B cell (primary cell): ENCODE measurements around the gene HAS3. TPM values are rescaled to one million over a fixed set of nuclear protein-coding genes. Genes with fewer than 3 reads are reported as not detected.
"Not testable (repeated sequence)": the region's sequence is repeated elsewhere in the genome, so short reads cannot be mapped to it uniquely, and the experiment has no call there.

ENCODE experiments used
- ATAC-seq: fragments of 200-7000 bp; cut with Tn5 transposase; one replicate; pipeline ENCODE4 v1.10.0; 2021; ENCODE audit warnings: low read depth, mild to moderate bottlenecking, moderate number of reproducible peaks, moderate library complexity
- CTCF ChIA-PET: fragments of 350-600 bp; sonication (Branson Sonifier 250); formaldehyde crosslinking; loops from one replicate; lab custom pipeline; 2021; ENCODE audit warnings: antibody characterized with exemption, inconsistent platforms; lab: Charles Lee
- POLR2A ChIA-PET: fragments of 350-600 bp; sonication (Branson Sonifier 250); formaldehyde crosslinking; loops from one replicate; lab custom pipeline; 2021; ENCODE audit warnings: antibody characterized with exemption; lab: Charles Lee
- DNase-seq: peaks from one replicate; pipeline ENCODE4 v3.0.0; 2013
- H2AFZ ChIP-seq: 2 replicates; pipeline ENCODE4 v1.6.1; 2012; ENCODE audit warnings: mild to moderate bottlenecking, low read depth, low read length; ENCODE audit not compliant: insufficient read depth, poor library complexity, severe bottlenecking
- H3K27ac ChIP-seq, 2 donors: 1 replicate in 1 of 2; 2 replicates in 1 of 2; pipeline ENCODE4 v1.5.1; 2012 to 2013; ENCODE audit warnings: low read length in 2 of 2, mild to moderate bottlenecking in 2 of 2, moderate library complexity in 1 of 2
- H3K27me3 ChIP-seq, 4 experiments: fragments of 200-600 bp in 1 of 4; sonication (generic) in 1 of 4; replicated peaks in 1 of 4; 1 replicate in 2 of 4; 2 replicates in 2 of 4; pipeline versions ENCODE4 v1.6.1 to v1.7.0; 2013 to 2016; ENCODE audit warnings: low read length in 3 of 4, mild to moderate bottlenecking in 2 of 4, mixed read lengths in 1 of 4, moderate library complexity in 1 of 4; ENCODE audit not compliant: insufficient read depth in 4 of 4, control insufficient read depth in 3 of 4; ENCODE audit errors: control extremely low read depth in 1 of 4
- H3K36me3 ChIP-seq, 2 experiments: replicated peaks in 1 of 2; 1 replicate in 1 of 2; 2 replicates in 1 of 2; pipeline versions ENCODE4 v1.6.1 to v1.7.1; 2013; ENCODE audit warnings: low read length in 1 of 2; ENCODE audit not compliant: insufficient read depth in 2 of 2, control insufficient read depth in 1 of 2; ENCODE audit errors: control extremely low read depth in 1 of 2, extremely low read depth in 1 of 2
- H3K4me1 ChIP-seq, 2 donors: fragments of 200-600 bp in 1 of 2; sonication (generic) in 1 of 2; 1 replicate in 1 of 2; 2 replicates in 1 of 2; pipeline versions ENCODE4 v1.5.1 to v1.6.1; 2013 to 2017; ENCODE audit warnings: low read length in 2 of 2; ENCODE audit not compliant: control insufficient read depth in 2 of 2, insufficient read depth in 2 of 2
- H3K4me2 ChIP-seq: replicated peaks from 2 replicates; pipeline ENCODE3; 2012; ENCODE audit warnings: mild to moderate bottlenecking, low read depth, low read length; ENCODE audit not compliant: poor library complexity, severe bottlenecking
- H3K4me3 ChIP-seq, 5 experiments: fragments of 200-600 bp in 1 of 5; sonication (generic) in 1 of 5; 1 replicate in 3 of 5; 2 replicates in 2 of 5; pipeline versions ENCODE4 v1.5.1 to v1.7.0; 2011 to 2016; ENCODE audit warnings: low read length in 4 of 5, mild to moderate bottlenecking in 4 of 5, low read depth in 2 of 5, control low read depth in 1 of 5, moderate library complexity in 1 of 5; ENCODE audit not compliant: insufficient read depth in 1 of 5; ENCODE audit errors: control extremely low read depth in 1 of 5, extremely low read depth in 1 of 5
- H3K79me2 ChIP-seq: fragments of 200-600 bp; sonication (generic); one replicate; pipeline ENCODE4 v1.6.0; 2016; ENCODE audit warnings: low read length; ENCODE audit not compliant: control insufficient read depth, insufficient read depth
- H3K9ac ChIP-seq: fragments of 200-600 bp; sonication (generic); 2 replicates; pipeline ENCODE4 v1.6.1; 2017; ENCODE audit warnings: mild to moderate bottlenecking, low read length, moderate library complexity
- H3K9me3 ChIP-seq, 3 donors: one replicate each; pipeline versions ENCODE4 v1.6.1 to v1.7.1; 2013; ENCODE audit warnings: low read length in 2 of 3; ENCODE audit not compliant: control insufficient read depth in 2 of 3, insufficient read depth in 1 of 3; ENCODE audit errors: control extremely low read depth in 1 of 3
- H4K20me1 ChIP-seq: 2 replicates; pipeline ENCODE4 v1.6.0; 2012; ENCODE audit warnings: mild to moderate bottlenecking, low read length; ENCODE audit not compliant: insufficient read depth, control insufficient read depth, poor library complexity, severe bottlenecking
- H3K27ac Mint-ChIP-seq: one replicate; pipeline ENCODE4 v1.8.0; 2021; ENCODE audit warnings: mixed read lengths
- H3K27me3 Mint-ChIP-seq: one replicate; pipeline ENCODE4 v1.8.0; 2021; ENCODE audit warnings: mixed read lengths
- H3K4me1 Mint-ChIP-seq: one replicate; pipeline ENCODE4 v1.8.0; 2021; ENCODE audit warnings: mixed read lengths
- H3K4me3 Mint-ChIP-seq: one replicate; pipeline ENCODE4 v1.8.0; 2021; ENCODE audit warnings: mixed read lengths
- H3K9me3 Mint-ChIP-seq: one replicate; pipeline ENCODE4 v1.8.0; 2022; ENCODE audit warnings: mixed read lengths; ENCODE audit not compliant: insufficient read depth
- EZH2 ChIP-seq: IDR thresholded peaks from 2 replicates; pipeline ENCODE4 v1.6.1; 2012; ENCODE audit warnings: borderline replicate concordance, low read depth, mild to moderate bottlenecking, moderate library complexity, low read length; ENCODE audit not compliant: insufficient read depth, poor library complexity, severe bottlenecking
- WGBS: methylation state at CpG from one replicate; pipeline ENCODE4 v1.1.5; 2013; ENCODE audit warnings: missing lambda C conversion rate; ENCODE audit not compliant: insufficient coverage; 5-methylcytosine and 5-hydroxymethylcytosine counted together
- intact Hi-C: fragments of 100-400 bp; cut with micrococcal nuclease; formaldehyde crosslinking; loops from one replicate; pipeline ENCODE4 v1.10.0; 2022
- polyA plus RNA-seq: library from polyadenylated mRNA; depleted of rRNA; stranded (reverse); fragments of >200 nt; gene quantifications from 2 replicates; pipeline ENCODE4 v1.2.3, GENCODE V29; 2012
- total RNA-seq, 2 donors: library from RNA; stranded (reverse); fragments of 120-200 nt in 1 of 2; gene quantifications; 1 replicate in 1 of 2; 2 replicates in 1 of 2; pipeline versions ENCODE4 v1.2.3 to v1.2.4, GENCODE V29; 2013 to 2022
- TF ChIP-seq, protein P1 (sequence below): fragments of 200-600 bp; IDR thresholded peaks from one replicate; pipeline ENCODE4 v1.8.0; 2022; ENCODE audit warnings: antibody characterized with exemption, mild to moderate bottlenecking

HAS3 gene
- total and polyA plus RNA-seq, 2 donors (not counting 1 experiment from before 2014, with no cell fraction given): 1.4 to 2.6 TPM

GRCh38 chr16:69057400-69058378 is 47.8 kb upstream of the HAS3 start:
- intact Hi-C loops: no loop called here
- ATAC-seq (no peak), DNase-seq (no peak)
- Mint-ChIP-seq H3K9me3 (no peaks in the 10 kb centered on the region), H3K4me3 (no peak overlapping the region), H3K27me3 (no peaks in the 10 kb centered on the region), H3K4me1 (no peaks in the 10 kb centered on the region), H3K27ac (no peak overlapping the region)
- 62% methylated on average over 8 of the region's 11 CpGs for WGBS
- H3K9me3 ChIP-seq: no peaks in the 10 kb centered on the region
- H3K4me3 ChIP-seq: no peak overlapping the region
- no peaks in the 10 kb centered on the region for H4K20me1 ChIP-seq
- H3K27ac ChIP-seq: no peak overlapping the region
- H3K36me3 ChIP-seq: peaks cover 0 to 2% of the 10 kb centered on the region in 2 experiments
- TF ChIP-seq EZH2: no peak
- TF ChIP-seq, protein P1, sequence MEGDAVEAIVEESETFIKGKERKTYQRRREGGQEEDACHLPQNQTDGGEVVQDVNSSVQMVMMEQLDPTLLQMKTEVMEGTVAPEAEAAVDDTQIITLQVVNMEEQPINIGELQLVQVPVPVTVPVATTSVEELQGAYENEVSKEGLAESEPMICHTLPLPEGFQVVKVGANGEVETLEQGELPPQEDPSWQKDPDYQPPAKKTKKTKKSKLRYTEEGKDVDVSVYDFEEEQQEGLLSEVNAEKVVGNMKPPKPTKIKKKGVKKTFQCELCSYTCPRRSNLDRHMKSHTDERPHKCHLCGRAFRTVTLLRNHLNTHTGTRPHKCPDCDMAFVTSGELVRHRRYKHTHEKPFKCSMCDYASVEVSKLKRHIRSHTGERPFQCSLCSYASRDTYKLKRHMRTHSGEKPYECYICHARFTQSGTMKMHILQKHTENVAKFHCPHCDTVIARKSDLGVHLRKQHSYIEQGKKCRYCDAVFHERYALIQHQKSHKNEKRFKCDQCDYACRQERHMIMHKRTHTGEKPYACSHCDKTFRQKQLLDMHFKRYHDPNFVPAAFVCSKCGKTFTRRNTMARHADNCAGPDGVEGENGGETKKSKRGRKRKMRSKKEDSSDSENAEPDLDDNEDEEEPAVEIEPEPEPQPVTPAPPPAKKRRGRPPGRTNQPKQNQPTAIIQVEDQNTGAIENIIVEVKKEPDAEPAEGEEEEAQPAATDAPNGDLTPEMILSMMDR: no peak
- no peak overlapping the region for H2AFZ ChIP-seq
- no peaks in the 10 kb centered on the region for H3K27me3 ChIP-seq
- H3K4me1 ChIP-seq: no peaks in the 10 kb centered on the region
- CTCF ChIA-PET: no interaction called here
- H3K4me2 ChIP-seq: no peak overlapping the region
- no peak overlapping the region for H3K9ac ChIP-seq
- POLR2A ChIA-PET: no interaction called here
- H3K79me2 ChIP-seq: no peaks in the 10 kb centered on the region

GRCh38 chr16:69063491-69063890 is 42.0 kb upstream of the HAS3 start:
- H3K4me3 ChIP-seq, H3K27me3 ChIP-seq, H3K27me3 Mint-ChIP-seq, H3K27ac Mint-ChIP-seq, CTCF ChIA-PET, H3K36me3 ChIP-seq, H4K20me1 ChIP-seq, POLR2A ChIA-PET, DNase-seq, ATAC-seq, intact Hi-C loops, H2AFZ ChIP-seq, H3K4me1 ChIP-seq, H3K4me1 Mint-ChIP-seq, H3K4me3 Mint-ChIP-seq, H3K9me3 ChIP-seq, H3K27ac ChIP-seq, H3K79me2 ChIP-seq, H3K4me2 ChIP-seq, H3K9ac ChIP-seq, H3K9me3 Mint-ChIP-seq: not testable (repeated sequence)
- WGBS: no CpG with 5 or more reads among the region's 8 CpGs
